Fibroblast of lung (primary cell): ENCODE measurements around the gene DDX47. TPM values are rescaled to one million over a fixed set of nuclear protein-coding genes. Genes with fewer than 3 reads are reported as not detected.

Experiments used
- DNase-seq, 2 donors: peaks; one replicate each; pipeline versions ENCODE4 v3.0.0 to v3.0.0-alpha.2; 2010; ENCODE audit warnings: low read depth in 2 of 2
- H2AFZ ChIP-seq: 2 replicates; pipeline ENCODE4 v1.5.1; 2012; ENCODE audit warnings: low read length, control low read depth, inconsistent platforms
- H3K27ac ChIP-seq: 2 replicates; pipeline ENCODE4 v1.5.1; 2011; ENCODE audit warnings: low read length, control low read depth; ENCODE audit not compliant: insufficient read depth
- H3K27me3 ChIP-seq: 2 replicates; pipeline ENCODE4 v1.5.1; 2011; ENCODE audit warnings: mild to moderate bottlenecking, low read length; ENCODE audit not compliant: control insufficient read depth, insufficient read depth
- H3K36me3 ChIP-seq: 2 replicates; pipeline ENCODE4 v1.5.1; 2011; ENCODE audit warnings: low read length; ENCODE audit not compliant: control insufficient read depth, insufficient read depth
- H3K4me1 ChIP-seq: 2 replicates; pipeline ENCODE4 v1.5.1; 2011; ENCODE audit warnings: low read length; ENCODE audit not compliant: control insufficient read depth, insufficient read depth; ENCODE audit errors: extremely low read depth
- H3K4me2 ChIP-seq: 2 replicates; pipeline ENCODE4 v1.5.1; 2011; ENCODE audit warnings: low read length, control low read depth; ENCODE audit not compliant: insufficient read depth; ENCODE audit errors: extremely low read depth
- H3K4me3 ChIP-seq, 4 experiments: fragments of 200-600 bp in 1 of 4; sonication (generic) in 1 of 4; replicated peaks in 1 of 4; 2 replicates each; pipeline ENCODE4 v1.5.1; 2011 to 2016; ENCODE audit warnings: low read length in 4 of 4, low read depth in 3 of 4, mild to moderate bottlenecking in 3 of 4, control low read depth in 2 of 4, inconsistent platforms in 1 of 4, mixed read lengths in 1 of 4; ENCODE audit not compliant: insufficient read depth in 1 of 4; ENCODE audit errors: control extremely low read depth in 1 of 4
- H3K79me2 ChIP-seq: 2 replicates; pipeline ENCODE4 v1.5.1; 2012; ENCODE audit warnings: mild to moderate bottlenecking, low read length, inconsistent platforms; ENCODE audit not compliant: control insufficient read depth, insufficient read depth
- H3K9ac ChIP-seq: 2 replicates; pipeline ENCODE4 v1.5.1; 2011; ENCODE audit warnings: mild to moderate bottlenecking, low read length, control low read depth; ENCODE audit not compliant: insufficient read depth
- H3K9me3 ChIP-seq: 2 replicates; pipeline ENCODE4 v1.5.1; 2012; ENCODE audit warnings: low read depth, low read length; ENCODE audit not compliant: control insufficient read depth, insufficient read depth
- H4K20me1 ChIP-seq: 2 replicates; pipeline ENCODE4 v1.5.1; 2011; ENCODE audit warnings: low read length; ENCODE audit not compliant: control insufficient read depth, insufficient read depth; ENCODE audit errors: extremely low read depth
- CTCF ChIP-seq, 2 donors: IDR thresholded peaks in 1 of 2; conservative IDR thresholded peaks in 1 of 2; 1 replicate in 1 of 2; 2 replicates in 1 of 2; pipeline ENCODE4 v1.5.1; 2011 to 2012; ENCODE audit warnings: low read length in 2 of 2, control low read depth in 1 of 2, inconsistent platforms in 1 of 2, low read depth in 1 of 2, mild to moderate bottlenecking in 1 of 2
- EZH2 ChIP-seq: IDR thresholded peaks from 2 replicates; pipeline ENCODE4 v1.5.1; 2012; ENCODE audit warnings: low read length, control low read depth, mild to moderate bottlenecking; ENCODE audit errors: missing control alignments
- polyA plus RNA-seq, 2 donors: library from polyadenylated mRNA; depleted of rRNA in 1 of 2; stranded (reverse) in 1 of 2; unstranded in 1 of 2; fragments of >200 nt; gene quantifications; 2 replicates each; pipeline ENCODE4 v1.2.1, GENCODE V29; 2011 to 2012; ENCODE audit warnings: missing spikeins in 1 of 2
- total RNA-seq: library from RNA; depleted of rRNA; stranded (reverse); fragments of >200 nt; gene quantifications from 2 replicates; pipeline ENCODE4 v1.2.1, GENCODE V29; 2014

Gene DDX47
- total and polyA plus RNA-seq, 2 donors (not counting 1 experiment from before 2014, with no cell fraction given), result 41.9 to 83.2 TPM

GRCh38 chr12:12774791-12775190, 38.4 kb upstream of the DDX47 start:
- no peak for DNase-seq
- H3K4me3 ChIP-seq, result no peak overlapping the region

GRCh38 chr12:12776261-12776660, 36.9 kb upstream of the DDX47 start:
- TF ChIP-seq EZH2 (no peak), CTCF (conservative IDR thresholded peaks at IDR 0.05 in 1 of 2, IDR thresholded peaks at IDR 0.05 in 1 of 2; ENCODE audit: low read depth in 1 of 2, low read length in 2 of 2) (no peak)
- no peaks in the 10 kb centered on the region for H4K20me1 ChIP-seq
- no peak overlapping the region for H3K27ac ChIP-seq
- peak in 1 of 2 donors; percentile 59 for DNase-seq
- no peak overlapping the region for H3K4me3 ChIP-seq
- no peaks in the 10 kb centered on the region for H3K9me3 ChIP-seq
- peaks cover 10% of the 10 kb centered on the region for H3K4me1 ChIP-seq
- H2AFZ ChIP-seq, result no peak overlapping the region
- H3K27me3 ChIP-seq, result no peaks in the 10 kb centered on the region
- H3K79me2 ChIP-seq, result no peaks in the 10 kb centered on the region
- H3K36me3 ChIP-seq, result no peaks in the 10 kb centered on the region
- H3K9ac ChIP-seq, result no peak overlapping the region
- H3K4me2 ChIP-seq, result no peak overlapping the region

More at GRCh38 chr12:12774791-12775190, 38.4 kb upstream of the DDX47 start:
- Histone ChIP-seq H3K9ac (no peak overlapping the region), H3K36me3 (no peaks in the 10 kb centered on the region), H3K4me1 (peaks cover 6% of the 10 kb centered on the region), H3K27me3 (no peaks in the 10 kb centered on the region), H3K9me3 (no peaks in the 10 kb centered on the region), H4K20me1 (no peaks in the 10 kb centered on the region), H3K79me2 (no peaks in the 10 kb centered on the region), H3K4me2 (no peak overlapping the region), H2AFZ (no peak overlapping the region), H3K27ac (no peak overlapping the region)
- TF ChIP-seq EZH2, result no peak
- TF ChIP-seq CTCF (conservative IDR thresholded peaks at IDR 0.05 in 1 of 2, IDR thresholded peaks at IDR 0.05 in 1 of 2; ENCODE audit: low read depth in 1 of 2, low read length in 2 of 2), result no peak

GRCh38 chr12:12777092-12777491, 36.1 kb upstream of the DDX47 start:
- Histone ChIP-seq H3K4me1 (peaks cover 10% of the 10 kb centered on the region), H3K27me3 (no peaks in the 10 kb centered on the region), H3K4me3 (no peak overlapping the region), H3K4me2 (no peak overlapping the region), H3K27ac (no peak overlapping the region), H3K9ac (no peak overlapping the region), H3K79me2 (no peaks in the 10 kb centered on the region), H3K9me3 (no peaks in the 10 kb centered on the region), H3K36me3 (no peaks in the 10 kb centered on the region), H2AFZ (no peak overlapping the region), H4K20me1 (no peaks in the 10 kb centered on the region)
- no peak for DNase-seq
- TF ChIP-seq CTCF (conservative IDR thresholded peaks at IDR 0.05 in 1 of 2, IDR thresholded peaks at IDR 0.05 in 1 of 2; ENCODE audit: low read depth in 1 of 2, low read length in 2 of 2) (no peak), EZH2 (no peak)
